ENCODE results near the gene PTPRN2.
"Not testable (repeated sequence)": the region's sequence is repeated elsewhere in the genome, so short reads cannot be mapped to it uniquely, and the experiment has no call there.

The PTPRN2 gene

GRCh38 chr7:158259141-158259540, 328.5 kb downstream of the PTPRN2 start:
- DNase-seq = no peak

GRCh38 chr7:158258411-158259130, 329.1 kb downstream of the PTPRN2 start:
- no peak for DNase-seq

- no peak for DNase-seq
Observed at GRCh38 chr7:158257516-158258410, 329.9 kb downstream of the PTPRN2 start.

- no peak for DNase-seq
Observed at GRCh38 chr7:158257001-158257400, 330.6 kb downstream of the PTPRN2 start.

- DNase-seq = no peak
Observed at GRCh38 chr7:158256091-158256816, 331.4 kb downstream of the PTPRN2 start.

- no peak for DNase-seq
Observed at GRCh38 chr7:158255558-158255957, 332.1 kb downstream of the PTPRN2 start.

- DNase-seq = no peak
Observed at GRCh38 chr7:158255156-158255555, 332.5 kb downstream of the PTPRN2 start.

GRCh38 chr7:158253670-158254045, 334.0 kb downstream of the PTPRN2 start:
- not testable (repeated sequence) for DNase-seq

- DNase-seq = no peak
Observed at GRCh38 chr7:158252837-158253669, 334.6 kb downstream of the PTPRN2 start.

- no peak for DNase-seq
Observed at GRCh38 chr7:158252081-158252836, 335.4 kb downstream of the PTPRN2 start.

- no peak for DNase-seq
Observed at GRCh38 chr7:158251061-158251965, 336.3 kb downstream of the PTPRN2 start.

- no peak for DNase-seq
Observed at GRCh38 chr7:158249692-158250091, 337.9 kb downstream of the PTPRN2 start.

GRCh38 chr7:158248816-158249215, 338.8 kb downstream of the PTPRN2 start:
- DNase-seq = no peak

- DNase-seq = no peak
Observed at GRCh38 chr7:158247758-158248487, 339.7 kb downstream of the PTPRN2 start.

GRCh38 chr7:158246960-158247673, 340.5 kb downstream of the PTPRN2 start:
- DNase-seq = no peak

- no peak for DNase-seq
Observed at GRCh38 chr7:158246272-158246959, 341.2 kb downstream of the PTPRN2 start.

- no peak for DNase-seq
Observed at GRCh38 chr7:158245724-158246041, 341.9 kb downstream of the PTPRN2 start.

GRCh38 chr7:158244873-158245723, 342.5 kb downstream of the PTPRN2 start:
- DNase-seq = no peak
